PC-9 (cell line): ENCODE results near the gene WNT9A.
"Not testable (repeated sequence)": the region's sequence is repeated elsewhere in the genome, so short reads cannot be mapped to it uniquely, and the experiment has no call there.

ENCODE experiments used
- CTCF ChIP-seq: fragments of 200-600 bp; sonication (generic); conservative IDR thresholded peaks from 2 replicates; pipeline ENCODE4 v1.6.1; 2017; ENCODE audit warnings: mixed run types, antibody characterized with exemption, mild to moderate bottlenecking, moderate library complexity
- EZH2 ChIP-seq: fragments of 200-600 bp; sonication (generic); IDR thresholded peaks from 2 replicates; pipeline ENCODE4 v1.8.0; 2017; ENCODE audit warnings: antibody characterized with exemption, low read depth

DNA sequence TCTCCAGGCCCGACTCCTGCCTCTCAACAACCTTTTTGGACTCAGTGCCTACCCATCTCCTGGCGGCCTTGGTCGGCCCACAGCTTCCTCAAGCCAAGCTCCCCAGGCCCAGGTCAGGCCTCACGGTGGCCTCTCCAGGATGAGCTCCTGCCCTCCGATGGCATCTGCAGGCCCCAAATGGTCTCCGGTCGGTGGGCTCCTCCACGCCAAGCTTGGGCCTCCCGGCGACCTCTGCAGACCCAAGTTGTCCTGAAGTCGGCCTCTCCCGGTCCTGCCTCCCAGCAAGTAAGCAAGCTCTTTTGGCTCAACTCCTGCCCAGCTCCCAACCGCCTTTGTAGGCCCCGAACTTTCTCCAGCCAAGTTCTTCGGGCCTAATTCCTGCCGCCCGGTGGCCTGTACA lies 23.5 kb upstream of the WNT9A start:
- TF ChIP-seq CTCF, EZH2: not testable (repeated sequence)
